Measurements from ENCODE around the gene DNAAF1. TPM values are rescaled to one million over a fixed set of nuclear protein-coding genes. Genes with fewer than 3 reads are reported as not detected.

Gene DNAAF1
- total RNA-seq, 1 donor from 2014 or later, result not detected

GRCh38 chr16:84176192-84177053 is 31.3 kb downstream of the DNAAF1 start:
- Histone ChIP-seq H3K4me3 (ENCODE audit: low read depth, low read length) (no peak overlapping the region), H3K27me3 (ENCODE audit: control insufficient read depth, insufficient read depth, low read length) (no peaks in the 10 kb centered on the region), H3K36me3 (ENCODE audit: control insufficient read depth, insufficient read depth, low read length) (peaks cover 8% of the 10 kb centered on the region)
- no peak for TF ChIP-seq CTCF (IDR thresholded peaks at IDR 0.05; ENCODE audit: insufficient read depth, low read length, severe bottlenecking)
- no peak for FAIRE-seq
- DNase-seq (ENCODE audit: low read depth), result no peak

DNA sequence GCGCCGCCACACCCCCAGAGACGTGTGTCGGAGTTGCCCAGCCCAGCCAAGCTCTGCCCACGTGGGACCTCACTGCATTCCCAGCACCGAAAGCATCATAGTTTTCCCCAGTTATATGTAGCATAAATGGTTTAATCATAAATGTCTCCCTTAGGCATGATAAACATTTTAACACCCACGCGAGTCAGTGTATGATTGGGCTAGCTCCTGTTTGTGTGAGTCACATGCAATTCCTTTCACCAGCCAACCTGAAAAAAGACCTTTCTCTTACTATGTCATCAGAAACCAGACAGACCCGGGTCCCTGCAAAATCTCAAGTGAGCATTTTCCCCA is 32.6 kb downstream of the DNAAF1 start:
- Histone ChIP-seq H3K36me3 (ENCODE audit: control insufficient read depth, insufficient read depth, low read length) (peaks cover 12% of the 10 kb centered on the region), H3K4me3 (ENCODE audit: low read depth, low read length) (no peak overlapping the region), H3K27me3 (ENCODE audit: control insufficient read depth, insufficient read depth, low read length) (no peaks in the 10 kb centered on the region)
- DNase-seq (ENCODE audit: low read depth) (peak; percentile 79), FAIRE-seq (no peak)
- no peak for TF ChIP-seq CTCF (IDR thresholded peaks at IDR 0.05; ENCODE audit: insufficient read depth, low read length, severe bottlenecking)

DNA sequence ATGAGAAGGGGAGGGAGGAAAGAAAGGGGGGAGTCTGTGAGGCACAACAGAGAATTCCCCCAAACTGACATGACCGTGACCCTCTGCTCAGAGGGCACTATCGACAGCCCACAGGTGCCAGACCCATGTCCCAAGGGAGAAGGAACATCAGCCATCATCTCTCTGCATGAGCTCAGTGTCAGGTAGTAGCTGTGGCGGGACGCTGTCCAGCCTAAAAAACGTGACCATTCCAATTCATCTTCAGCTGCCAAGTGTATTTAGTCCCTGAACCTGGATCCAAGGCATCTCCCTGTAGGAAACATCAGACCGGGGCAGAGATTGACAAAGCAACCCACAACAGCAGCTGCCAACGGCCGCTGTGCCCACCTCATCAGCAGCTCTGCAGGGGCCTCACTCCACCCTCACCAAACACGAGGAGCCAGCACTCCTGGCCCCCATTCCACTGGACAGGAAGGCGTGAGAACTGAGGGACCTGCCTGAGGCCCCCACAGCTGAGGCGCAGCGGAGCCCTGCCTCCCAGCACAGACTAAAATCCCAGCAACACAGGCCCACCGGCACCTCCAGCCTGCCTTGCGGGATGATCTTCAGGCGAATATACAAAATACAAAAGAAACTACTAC is 33.1 kb downstream of the DNAAF1 start:
- no peak for TF ChIP-seq CTCF (IDR thresholded peaks at IDR 0.05; ENCODE audit: insufficient read depth, low read length, severe bottlenecking)
- no peak overlapping the region for H3K4me3 ChIP-seq (ENCODE audit: low read depth, low read length)
- DNase-seq (ENCODE audit: low read depth), result no peak
- FAIRE-seq, result no peak
- peaks cover 13% of the 10 kb centered on the region for H3K36me3 ChIP-seq (ENCODE audit: control insufficient read depth, insufficient read depth, low read length)
- H3K27me3 ChIP-seq (ENCODE audit: control insufficient read depth, insufficient read depth, low read length), result no peaks in the 10 kb centered on the region

GRCh38 chr16:84178892-84179611 is 33.9 kb downstream of the DNAAF1 start:
- peaks cover 21% of the 10 kb centered on the region for H3K36me3 ChIP-seq (ENCODE audit: control insufficient read depth, insufficient read depth, low read length)
- no peak for DNase-seq (ENCODE audit: low read depth)
- FAIRE-seq, result no peak
- no peaks in the 10 kb centered on the region for H3K27me3 ChIP-seq (ENCODE audit: control insufficient read depth, insufficient read depth, low read length)
- TF ChIP-seq CTCF (IDR thresholded peaks at IDR 0.05; ENCODE audit: insufficient read depth, low read length, severe bottlenecking), result no peak
- no peak overlapping the region for H3K4me3 ChIP-seq (ENCODE audit: low read depth, low read length)

GRCh38 chr16:84179612-84180320 is 34.7 kb downstream of the DNAAF1 start:
- no peaks in the 10 kb centered on the region for H3K27me3 ChIP-seq (ENCODE audit: control insufficient read depth, insufficient read depth, low read length)
- H3K36me3 ChIP-seq (ENCODE audit: control insufficient read depth, insufficient read depth, low read length), result peaks cover 23% of the 10 kb centered on the region
- H3K4me3 ChIP-seq (ENCODE audit: low read depth, low read length), result no peak overlapping the region
- no peak for DNase-seq (ENCODE audit: low read depth)
- TF ChIP-seq CTCF (IDR thresholded peaks at IDR 0.05; ENCODE audit: insufficient read depth, low read length, severe bottlenecking), result no peak
- no peak for FAIRE-seq

Measured in bronchial epithelial cell (primary cell).